DND-41 (cell line): ENCODE data around the gene CEP112.

Experiments
- CTCF ChIP-seq: IDR thresholded peaks from 2 replicates; pipeline ENCODE4 v1.5.1; 2012; ENCODE audit warnings: borderline replicate concordance, low read length, moderate library complexity, mild to moderate bottlenecking; ENCODE audit not compliant: poor library complexity, severe bottlenecking; ENCODE audit errors: extremely low read depth
- EZH2 ChIP-seq: IDR thresholded peaks from 3 replicates; pipeline ENCODE4 v1.6.1; 2012; ENCODE audit warnings: borderline replicate concordance, low read depth, mild to moderate bottlenecking, moderate library complexity, low read length, inconsistent platforms; ENCODE audit not compliant: severe bottlenecking

GRCh38 chr17:65913326-65913850 lies 278.5 kb downstream of the CEP112 start:
- TF ChIP-seq CTCF: no peak
- TF ChIP-seq EZH2: no peak
